DND-41 (cell line): ENCODE results near the gene SEMA3A.

ENCODE experiments used
- EZH2 ChIP-seq: IDR thresholded peaks from 3 replicates; pipeline ENCODE4 v1.6.1; 2012; ENCODE audit warnings: borderline replicate concordance, low read depth, mild to moderate bottlenecking, moderate library complexity, low read length, inconsistent platforms; ENCODE audit not compliant: severe bottlenecking
- TF ChIP-seq, protein P1 (sequence below): IDR thresholded peaks from 2 replicates; pipeline ENCODE4 v1.5.1; 2012; ENCODE audit warnings: borderline replicate concordance, low read length, moderate library complexity, mild to moderate bottlenecking; ENCODE audit not compliant: poor library complexity, severe bottlenecking; ENCODE audit errors: extremely low read depth

DNA sequence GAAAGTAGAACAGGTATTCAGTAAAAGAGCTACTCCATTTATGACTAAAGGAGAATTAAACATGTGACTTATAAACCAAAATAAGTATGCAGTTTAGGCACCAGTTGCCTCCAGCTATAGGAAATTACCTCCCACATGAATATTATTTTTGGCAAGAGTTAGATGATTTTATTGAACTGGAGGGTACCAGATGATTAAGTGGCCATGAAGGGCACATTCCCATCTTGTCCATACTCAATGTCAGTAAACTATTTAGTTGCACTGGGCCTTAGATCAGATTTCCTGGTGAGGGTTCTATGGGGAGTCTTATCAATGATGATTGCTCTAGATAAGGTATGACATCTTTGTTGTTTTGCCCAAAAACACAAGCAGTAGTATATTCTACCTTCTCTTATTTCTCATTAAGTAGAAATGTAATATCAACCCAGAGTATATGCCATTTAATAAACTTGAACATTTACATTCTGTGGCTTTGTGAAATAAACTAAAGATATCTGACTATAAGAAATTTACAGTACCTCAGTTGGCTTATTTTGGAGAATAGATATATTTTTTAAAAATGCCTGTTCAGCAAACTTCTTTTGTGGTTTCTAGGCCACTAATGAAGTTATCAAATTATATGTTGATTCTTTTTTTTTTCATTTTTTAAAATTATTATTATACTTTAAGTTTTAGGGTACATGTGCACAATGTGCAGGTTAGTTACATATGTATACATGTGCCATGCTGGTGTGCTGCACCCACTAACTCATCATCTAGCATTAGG is 145.3 kb downstream of the SEMA3A start:
- TF ChIP-seq, protein P1, sequence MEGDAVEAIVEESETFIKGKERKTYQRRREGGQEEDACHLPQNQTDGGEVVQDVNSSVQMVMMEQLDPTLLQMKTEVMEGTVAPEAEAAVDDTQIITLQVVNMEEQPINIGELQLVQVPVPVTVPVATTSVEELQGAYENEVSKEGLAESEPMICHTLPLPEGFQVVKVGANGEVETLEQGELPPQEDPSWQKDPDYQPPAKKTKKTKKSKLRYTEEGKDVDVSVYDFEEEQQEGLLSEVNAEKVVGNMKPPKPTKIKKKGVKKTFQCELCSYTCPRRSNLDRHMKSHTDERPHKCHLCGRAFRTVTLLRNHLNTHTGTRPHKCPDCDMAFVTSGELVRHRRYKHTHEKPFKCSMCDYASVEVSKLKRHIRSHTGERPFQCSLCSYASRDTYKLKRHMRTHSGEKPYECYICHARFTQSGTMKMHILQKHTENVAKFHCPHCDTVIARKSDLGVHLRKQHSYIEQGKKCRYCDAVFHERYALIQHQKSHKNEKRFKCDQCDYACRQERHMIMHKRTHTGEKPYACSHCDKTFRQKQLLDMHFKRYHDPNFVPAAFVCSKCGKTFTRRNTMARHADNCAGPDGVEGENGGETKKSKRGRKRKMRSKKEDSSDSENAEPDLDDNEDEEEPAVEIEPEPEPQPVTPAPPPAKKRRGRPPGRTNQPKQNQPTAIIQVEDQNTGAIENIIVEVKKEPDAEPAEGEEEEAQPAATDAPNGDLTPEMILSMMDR: no peak
- no peak for TF ChIP-seq EZH2
